Activated CD4-positive, CD25-positive, alpha-beta regulatory T cell (primary cell): ENCODE results near the gene OR52I1.
A peak's percentile ranks its signal among the peaks of the same experiment; 100 is the strongest.

Experiments used
- DNase-seq, 4 experiments: peaks; one replicate each; lab custom pipeline; 2025; lab: John Stamatoyannopoulos, UW

Gene OR52I1, protein sequence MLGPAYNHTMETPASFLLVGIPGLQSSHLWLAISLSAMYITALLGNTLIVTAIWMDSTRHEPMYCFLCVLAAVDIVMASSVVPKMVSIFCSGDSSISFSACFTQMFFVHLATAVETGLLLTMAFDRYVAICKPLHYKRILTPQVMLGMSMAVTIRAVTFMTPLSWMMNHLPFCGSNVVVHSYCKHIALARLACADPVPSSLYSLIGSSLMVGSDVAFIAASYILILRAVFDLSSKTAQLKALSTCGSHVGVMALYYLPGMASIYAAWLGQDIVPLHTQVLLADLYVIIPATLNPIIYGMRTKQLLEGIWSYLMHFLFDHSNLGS

DNA sequence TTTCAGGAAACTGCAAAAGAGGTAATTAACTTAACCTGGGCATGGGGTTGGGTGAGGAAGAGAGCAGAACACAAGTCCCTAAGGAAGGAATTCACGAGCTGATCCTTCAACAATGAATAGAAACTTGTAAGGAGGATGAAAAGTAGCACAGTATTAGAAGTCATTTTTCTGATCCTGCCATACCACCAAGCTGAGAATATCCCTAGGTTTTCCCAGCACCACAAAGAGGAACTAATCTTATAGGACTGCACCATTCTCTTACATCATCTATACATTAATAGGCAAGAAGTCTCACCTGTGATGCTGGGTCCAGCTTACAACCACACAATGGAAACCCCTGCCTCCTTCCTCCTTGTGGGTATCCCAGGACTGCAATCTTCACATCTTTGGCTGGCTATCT lies at the start of gene OR52I1:
Gene OR52I1, plus strand, starts transcription at position 301 of the 400 bp plus-strand sequence. Its CDS starts 0 bp downstream, at position 301.
- DNase-seq = no peak

DNA sequence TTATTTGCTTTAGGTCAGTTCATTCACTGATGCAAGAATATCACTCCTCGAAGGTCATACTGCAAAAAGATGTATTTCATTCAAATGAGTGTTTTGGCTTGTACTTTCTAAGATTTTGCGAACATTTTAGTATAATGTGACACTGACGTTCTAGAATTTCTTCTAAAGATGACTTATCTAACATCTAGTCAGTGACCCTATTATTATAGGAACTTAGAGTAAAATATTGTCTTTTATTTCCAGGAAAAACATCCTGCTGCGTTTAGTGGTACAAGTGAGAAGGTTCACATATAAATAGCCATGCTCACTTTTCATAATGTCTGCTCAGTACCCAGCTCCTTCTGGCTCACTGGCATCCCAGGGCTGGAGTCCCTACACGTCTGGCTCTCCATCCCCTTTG lies 48.9 kb upstream of the OR52I1 start, which contains the start of gene OR52M1:
Gene OR52M1, plus strand, starts transcription at position 301 of the 400 bp plus-strand sequence. Its CDS starts 0 bp downstream, at position 301.
- DNase-seq = no peak

DNA sequence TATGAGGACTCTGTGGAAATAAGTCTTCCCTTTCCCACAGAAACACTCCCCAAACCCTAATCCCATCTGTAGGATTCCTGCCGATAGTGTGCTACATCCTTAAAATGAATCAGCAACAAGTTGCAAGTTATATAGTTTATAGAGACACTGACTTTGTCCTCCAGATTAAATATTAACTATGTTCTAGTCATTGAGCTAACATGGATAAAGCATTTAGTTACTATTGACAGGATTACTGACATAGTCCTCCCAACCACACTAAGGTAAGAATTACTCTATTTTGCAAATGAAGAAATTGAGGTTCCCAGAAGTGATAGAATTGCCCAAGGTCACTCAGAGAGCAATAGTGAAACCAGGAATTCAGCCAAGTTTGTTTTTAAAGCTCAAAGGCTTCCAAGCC lies 47.0 kb upstream of the OR52I1 start:
- no peak for DNase-seq

DNA sequence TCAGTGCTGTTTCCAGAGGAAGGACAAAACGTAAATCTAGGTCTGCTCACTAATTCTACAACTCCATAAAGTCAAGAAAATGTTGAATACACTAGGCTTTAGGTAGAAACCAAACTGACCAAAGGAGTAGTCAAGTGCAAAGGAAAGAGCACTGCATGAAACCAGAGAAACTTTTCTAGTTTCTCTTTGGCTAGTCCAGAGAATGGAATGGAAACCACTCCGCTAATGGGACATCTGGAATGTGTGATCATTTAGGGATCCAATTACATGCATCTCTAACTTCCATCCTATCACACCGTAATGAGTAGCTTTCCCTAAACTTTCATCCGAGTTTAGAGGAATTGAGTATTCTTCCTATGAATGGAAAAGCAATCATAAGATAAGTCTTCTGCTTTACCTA lies 46.4 kb upstream of the OR52I1 start:
- no peak for DNase-seq

DNA sequence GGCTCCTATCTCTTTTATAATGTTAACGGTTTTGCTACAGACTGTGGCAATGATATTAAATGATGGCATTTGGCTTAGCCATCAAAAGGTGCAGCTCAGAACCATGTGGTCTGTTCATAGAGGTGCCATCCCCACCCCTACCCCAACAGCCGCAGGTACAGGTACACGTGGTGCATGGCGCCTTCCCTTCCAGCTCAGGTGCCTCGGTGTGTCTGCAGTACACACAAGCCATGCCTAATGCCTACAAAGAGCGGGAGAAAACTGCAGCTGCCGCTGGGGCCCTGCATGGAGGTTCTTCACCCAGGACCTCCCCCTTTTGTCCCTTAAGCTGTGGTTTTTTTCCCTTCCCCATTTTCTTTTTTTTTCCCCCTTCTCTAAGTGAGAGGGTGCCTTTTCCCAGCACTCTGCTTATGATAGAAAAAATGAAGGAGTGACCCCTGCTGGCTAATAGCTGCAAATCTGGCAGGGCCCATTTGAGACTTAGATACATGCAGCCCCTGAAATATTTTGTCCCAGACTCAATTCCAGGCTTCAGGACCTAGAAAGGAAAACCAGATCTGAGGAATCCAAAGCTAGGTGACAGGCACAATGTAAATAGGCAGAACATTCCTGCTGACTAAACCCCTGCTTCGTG lies 42.4 kb upstream of the OR52I1 start:
- no peak for DNase-seq

DNA sequence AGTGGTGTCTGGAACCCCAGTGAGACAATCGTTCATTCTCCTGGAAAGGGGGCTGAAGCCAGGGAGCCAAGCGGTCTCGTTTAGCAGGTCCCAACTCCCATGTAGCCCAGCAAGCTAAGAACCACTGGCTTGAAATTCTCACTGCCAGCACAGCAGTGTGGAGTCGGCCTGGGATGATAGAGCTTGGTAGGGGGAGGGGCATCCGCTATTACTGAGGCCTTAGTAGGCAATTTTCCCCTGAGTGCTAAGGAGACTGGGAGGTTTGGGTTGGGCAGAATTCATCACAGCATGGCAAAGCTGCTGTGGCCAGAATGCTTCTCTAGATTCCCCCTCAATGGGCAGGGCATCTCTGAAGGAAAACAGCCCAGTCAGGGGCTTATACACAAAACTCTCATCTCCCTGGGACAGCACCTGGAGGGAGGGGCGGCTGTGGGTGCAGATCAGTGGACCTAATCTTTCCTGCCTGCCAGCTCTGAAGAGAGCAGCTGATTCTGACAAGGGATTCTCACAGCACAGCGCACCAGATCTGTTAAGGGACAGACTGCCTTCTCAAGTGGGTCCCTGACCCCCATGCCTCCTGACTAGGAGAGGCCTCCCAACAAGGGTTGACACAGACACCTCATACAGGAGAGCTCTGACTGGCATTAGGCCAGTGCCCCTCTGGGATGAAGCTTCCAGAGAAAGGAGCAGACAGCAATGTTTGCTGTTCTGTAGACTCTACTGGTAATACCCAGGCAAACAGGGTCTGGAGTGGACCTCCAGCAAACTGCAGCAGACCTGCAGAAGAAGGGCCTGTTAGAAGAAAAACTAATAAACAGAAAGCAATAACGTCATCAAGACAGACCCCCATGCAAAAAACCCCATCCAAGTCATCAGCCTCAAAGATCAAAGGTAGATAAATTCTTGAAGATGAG lies 34.1 kb upstream of the OR52I1 start:
- DNase-seq = no peak

DNA sequence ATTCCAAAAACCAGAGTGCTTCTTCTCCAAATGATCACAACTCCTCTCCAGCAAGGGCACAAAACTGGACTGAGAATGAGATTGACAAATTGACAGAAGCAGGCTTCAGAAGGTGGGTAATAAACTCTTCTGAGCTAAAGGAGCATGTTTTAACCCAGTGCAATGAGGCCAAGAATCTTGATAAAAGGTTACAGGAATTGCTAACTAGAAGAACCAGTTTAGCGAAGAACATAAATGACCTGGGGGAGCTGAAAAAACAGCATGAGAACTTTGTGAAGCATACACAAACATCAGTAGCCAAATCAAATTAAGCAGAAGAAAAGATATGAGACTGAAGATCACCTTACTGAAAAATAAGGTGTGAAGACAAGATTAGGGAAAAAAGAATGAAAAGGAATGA lies 33.4 kb upstream of the OR52I1 start:
- DNase-seq = no peak

DNA sequence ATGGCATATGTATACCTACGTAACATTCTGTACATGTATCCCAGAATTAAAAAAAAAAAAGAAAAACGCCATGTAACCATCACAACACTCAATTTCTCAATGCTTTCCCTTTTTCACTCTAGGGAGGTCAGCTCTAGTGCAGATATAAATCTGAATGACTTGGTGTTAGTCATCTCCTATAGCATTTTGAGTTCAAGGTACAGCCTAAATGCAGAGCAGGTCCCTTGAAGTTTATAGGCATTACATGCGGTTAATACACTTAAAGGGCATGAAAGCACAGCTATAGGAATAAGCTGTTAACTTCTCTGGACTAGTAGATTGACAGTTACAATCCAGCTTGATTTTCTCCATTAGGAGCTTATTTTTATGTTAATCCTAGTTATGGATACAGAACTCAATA lies 28.5 kb upstream of the OR52I1 start:
- DNase-seq = no peak

DNA sequence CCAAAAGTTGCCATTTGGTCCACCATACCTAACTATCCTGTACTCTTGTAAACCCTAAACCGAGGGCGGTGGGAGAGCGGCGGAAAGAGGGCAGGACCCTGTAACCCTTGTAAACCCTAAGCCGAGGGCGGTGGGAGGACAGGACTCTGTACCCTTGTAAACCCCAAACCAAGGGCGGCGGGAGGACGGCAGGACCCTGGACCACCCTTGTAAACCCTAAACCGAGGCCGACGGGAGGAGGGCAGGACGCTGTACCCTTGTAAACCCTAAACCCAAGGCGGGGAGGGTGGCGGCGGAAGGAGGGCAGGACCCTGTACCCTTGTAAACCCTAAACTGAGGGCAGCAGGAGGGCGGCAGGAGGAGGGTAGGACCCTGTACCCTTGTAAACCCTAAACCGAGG lies 24.8 kb upstream of the OR52I1 start:
- DNase-seq = no peak

DNA sequence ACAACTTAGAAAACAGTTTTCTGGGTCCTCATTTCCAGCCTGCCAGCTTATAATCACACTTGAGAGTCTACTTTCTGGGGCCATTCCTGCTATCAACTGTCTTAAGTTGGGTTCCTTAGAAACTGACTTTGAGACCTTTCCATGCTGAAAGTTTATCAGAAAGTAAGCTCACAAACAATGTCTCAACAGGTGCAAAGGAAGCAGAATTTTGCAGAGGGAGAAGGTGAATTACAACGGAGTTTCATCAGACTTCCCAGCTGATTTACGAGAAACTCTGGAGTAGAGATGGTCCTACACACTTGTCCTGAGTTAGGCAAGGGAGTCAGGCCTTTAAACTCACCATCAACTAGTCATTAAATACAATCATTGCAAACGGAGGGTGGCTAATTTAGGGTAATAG lies 17.0 kb upstream of the OR52I1 start:
- DNase-seq = no peak

DNA sequence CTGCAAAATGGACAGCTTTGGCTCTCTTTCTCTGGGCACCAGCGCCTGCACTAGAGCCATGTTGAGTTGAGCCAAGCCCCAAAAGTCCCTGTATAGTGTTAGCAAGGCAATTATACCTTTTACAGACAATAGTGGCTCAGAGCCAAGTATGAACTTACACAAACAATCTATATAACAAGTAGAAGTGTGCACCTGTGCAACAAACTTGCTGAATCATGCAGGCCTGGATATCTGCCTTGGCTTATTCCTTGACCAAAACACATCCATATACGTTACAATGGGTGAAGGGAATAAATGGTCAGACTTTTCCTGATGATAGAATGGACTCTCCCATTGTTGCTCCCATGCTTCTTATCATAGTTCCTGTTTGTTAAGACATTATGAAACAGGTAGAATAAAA lies 16.1 kb upstream of the OR52I1 start:
- DNase-seq = no peak

DNA sequence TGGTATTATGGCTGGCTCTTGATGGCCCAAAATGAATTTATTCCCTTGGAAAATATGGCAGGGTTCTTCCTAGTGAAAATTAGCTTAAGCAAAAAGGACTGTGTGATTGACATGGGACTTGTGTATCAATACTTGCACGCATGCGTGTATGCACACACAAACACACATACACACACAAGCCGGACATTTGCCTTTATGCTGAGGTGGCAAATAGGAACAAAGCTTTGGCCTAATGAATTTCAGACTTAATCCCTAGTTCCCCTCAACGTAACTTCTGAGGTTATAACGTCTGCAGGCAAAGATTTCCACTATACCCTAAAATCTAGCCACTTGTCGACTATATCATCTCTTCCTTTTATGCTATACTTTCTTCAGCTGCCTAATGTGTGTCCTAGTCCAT lies 15.2 kb upstream of the OR52I1 start:
- no peak for DNase-seq

DNA sequence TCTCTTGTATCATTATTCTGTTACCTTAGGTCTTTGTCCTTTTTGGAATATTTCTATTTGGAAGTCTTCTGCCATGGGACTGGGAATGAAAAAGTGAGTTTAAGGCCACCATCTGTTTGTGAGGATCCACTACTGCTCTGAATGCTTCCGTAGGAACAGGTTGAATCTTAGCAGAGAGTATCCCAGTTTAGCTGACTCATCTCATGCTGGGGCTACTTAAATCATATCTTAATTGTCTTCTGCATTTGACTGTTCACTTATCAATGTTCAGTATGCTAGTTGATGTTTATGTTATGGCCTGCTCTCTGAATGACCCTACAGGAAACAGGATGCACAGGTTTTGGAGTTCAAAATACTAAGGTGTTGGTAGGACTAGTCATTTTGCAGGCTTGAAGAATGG lies 13.7 kb upstream of the OR52I1 start:
- no peak for DNase-seq

DNA sequence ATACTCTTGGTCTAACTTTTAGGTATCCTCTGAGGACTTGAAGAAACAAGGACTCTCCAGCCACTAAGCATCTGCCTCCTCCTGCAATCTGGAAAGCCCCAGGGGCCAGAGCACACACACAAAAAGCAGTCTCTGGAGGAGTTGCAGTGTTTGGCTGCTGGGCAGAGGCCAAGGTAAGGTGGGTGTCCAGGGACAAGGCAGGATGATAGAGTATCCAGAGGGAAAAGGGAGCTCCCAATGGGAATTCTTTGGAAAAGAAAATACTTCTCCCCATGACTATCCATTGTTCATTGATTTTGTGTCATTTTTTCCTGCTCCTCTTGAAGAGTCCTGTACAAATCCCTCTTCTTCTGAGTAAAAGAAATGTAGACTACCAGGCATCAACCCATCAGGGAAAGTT lies 12.4 kb upstream of the OR52I1 start, which contains the start of gene OR52I2:
Gene OR52I2, plus strand, starts transcription at position 301 of the 400 bp plus-strand sequence.
- no peak for DNase-seq

DNA sequence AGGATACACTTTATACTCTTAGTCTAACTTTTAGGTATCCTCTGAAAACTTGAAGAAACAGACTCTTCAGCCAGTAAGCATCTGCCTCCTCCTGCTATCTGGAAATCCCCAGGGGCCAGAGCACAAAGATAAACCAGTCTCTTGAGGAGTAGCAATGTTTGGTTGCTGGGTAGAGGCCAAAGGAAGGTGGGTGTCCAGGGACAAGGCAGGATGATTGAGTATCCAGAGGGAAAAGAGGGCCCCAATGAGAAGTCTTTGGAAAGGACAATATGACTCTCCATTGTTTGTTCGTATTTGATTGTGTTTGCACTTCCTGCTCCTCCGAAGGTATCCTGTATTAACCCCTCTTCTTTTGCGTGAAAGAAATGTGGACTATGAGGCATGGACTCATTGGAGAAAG lies 4.8 kb upstream of the OR52I1 start:
- DNase-seq = no peak

DNA sequence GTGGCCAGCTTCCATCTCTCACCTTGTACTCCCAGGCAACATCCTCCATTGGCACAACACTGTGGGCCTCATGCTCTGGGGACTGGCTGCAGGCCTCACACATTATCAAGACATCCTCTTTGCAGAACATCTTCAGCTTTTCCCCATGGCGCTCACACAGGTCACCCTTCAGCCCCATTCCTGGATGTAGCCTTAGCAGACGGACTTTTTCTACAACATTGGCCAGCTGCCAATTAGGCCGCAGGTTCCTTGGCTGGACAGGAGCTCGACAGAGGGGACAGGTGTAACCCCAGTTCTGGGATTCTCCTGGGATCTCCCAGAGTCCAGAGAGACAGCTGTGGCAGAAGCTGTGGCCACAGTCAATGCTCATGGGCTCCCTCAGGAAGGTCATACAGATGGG lies 11.2 kb downstream of the OR52I1 start:
- no peak for DNase-seq

DNA sequence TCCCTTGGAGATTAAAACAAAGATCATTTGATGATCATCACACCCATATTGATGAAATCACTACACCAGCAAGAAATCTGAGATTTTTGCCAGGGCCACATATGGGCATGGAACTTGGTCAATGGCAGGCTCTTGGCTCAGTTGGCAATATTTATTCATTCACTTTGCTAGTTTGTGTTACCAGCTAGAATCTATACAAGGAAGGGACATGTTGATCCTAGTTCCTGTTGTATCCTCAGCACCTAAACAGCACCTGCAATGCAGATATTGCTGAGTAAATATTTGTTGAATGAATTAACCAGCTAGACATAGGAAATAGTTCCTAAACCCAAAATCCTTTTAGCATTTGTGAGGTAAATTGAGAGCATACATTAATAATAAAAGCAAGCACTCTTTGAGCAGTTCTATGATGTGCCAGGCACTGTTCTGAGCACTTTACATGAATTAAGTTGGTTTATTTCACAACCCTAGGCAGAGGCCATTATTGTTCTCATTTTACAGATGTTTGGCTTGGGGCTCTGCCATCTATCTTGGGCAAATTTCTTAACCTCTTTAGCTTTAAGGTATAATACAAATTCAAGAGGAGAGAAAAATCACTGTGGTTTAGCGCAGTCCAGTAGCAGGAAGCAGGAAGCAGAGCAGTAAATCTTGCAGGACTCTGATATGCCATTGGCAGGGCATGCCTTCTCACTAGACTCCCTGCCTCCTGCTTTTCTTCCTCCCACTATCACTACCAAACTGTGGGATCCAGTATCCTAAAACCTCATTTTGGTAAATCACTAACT lies 12.6 kb downstream of the OR52I1 start:
- DNase-seq = no peak

DNA sequence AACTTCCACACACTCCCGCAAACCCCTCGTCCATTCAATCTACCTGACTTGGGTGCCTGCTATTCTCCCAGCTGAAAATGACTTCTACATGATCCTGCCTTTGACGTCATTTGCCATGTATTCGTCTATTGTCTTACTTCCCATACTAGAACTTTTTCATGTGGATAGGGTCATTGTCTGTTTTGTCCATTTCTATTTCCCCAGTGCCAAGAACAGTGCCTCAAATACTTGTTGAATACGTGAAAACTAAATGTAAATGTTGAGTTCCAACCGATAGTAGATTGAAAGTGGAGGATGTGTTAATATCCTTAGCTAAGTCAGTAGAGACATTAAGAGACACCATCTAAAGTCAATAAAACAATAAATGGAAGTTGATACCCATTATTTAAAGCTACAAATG lies 13.3 kb downstream of the OR52I1 start:
- no peak for DNase-seq

DNA sequence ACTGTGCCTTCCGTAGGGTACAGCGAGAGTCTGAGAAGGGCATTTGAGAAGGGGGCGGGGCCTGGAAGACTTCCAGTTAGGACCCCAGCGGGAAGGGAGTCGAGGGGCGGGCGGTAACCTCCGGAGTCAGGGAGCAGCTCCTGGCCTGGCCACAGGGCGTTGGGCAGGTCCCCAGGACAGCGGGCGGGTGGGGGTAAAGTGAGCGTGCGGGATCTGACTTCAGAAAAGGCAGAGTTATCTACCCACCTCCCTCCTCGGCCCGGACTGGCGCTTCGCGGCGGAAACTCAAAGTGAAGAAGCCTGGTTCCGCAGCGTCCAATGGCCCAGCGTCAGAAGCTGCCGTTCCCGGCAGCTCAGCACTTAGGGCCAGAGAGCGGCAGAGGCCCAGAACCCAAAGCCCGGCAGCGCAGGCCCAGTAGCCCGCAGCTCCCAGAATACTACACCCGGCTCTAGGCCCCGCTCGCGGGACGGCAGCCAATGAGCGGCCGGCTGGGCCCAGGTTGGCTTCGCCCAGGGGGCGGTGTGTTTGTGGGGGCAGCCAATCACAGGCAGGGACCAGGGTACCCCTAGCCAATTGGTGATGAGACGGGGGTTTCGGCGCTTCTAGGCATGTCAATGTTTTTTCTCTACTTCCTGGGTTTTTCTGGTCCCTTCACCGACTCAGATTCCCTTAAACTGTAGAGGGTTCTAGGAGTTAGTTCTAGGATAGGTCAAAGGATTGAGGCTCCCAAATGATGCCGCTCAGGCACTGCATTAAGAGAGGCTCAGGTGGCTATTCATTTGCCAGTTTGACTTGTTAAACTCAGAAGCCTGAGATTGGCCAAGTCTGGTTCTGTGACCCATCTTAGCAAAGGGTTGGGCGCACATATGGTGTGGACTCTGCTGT lies 14.2 kb downstream of the OR52I1 start, which contains the start of gene TRIM68:
Gene TRIM68, minus strand, starts transcription at position 451 of the 886 bp plus-strand sequence. CDS start 2,727 bp downstream, outside the sequence.
- peak; percentile 88 for DNase-seq

DNA sequence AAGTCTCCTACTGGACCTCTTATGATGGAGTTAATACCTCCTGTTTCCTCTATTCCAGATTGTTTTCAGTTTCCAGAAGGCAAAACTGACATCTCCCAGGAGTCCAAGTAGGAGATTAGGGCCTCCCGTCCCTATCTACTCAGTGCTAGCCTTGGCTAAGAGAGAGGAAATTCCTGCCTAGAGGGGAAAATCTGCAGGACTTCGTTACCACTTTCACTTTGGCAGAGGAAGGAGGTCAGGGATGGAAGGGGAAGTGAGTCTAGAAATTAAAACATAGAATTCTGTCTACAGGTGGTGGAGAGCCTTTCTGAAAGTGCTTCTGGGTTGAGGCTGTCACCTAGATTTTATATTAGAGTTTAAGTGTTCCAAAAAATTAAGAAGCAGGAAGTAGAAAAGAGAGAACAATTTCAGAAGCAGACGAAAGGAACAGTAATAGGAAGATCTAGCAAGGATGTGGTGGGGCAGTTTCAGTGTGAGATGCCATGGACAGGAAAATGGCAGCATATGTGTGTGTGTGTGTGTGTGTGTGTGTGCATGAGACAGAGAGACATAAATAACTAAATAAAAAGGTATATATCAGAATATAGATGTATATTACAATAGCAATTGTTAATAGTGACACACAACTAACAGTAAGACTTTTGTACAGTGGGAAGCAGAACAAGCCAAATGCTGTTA lies 16.6 kb downstream of the OR52I1 start:
- no peak for DNase-seq
